ENCODE results near the gene PACSIN2. TPM values are rescaled to one million over a fixed set of nuclear protein-coding genes. Genes with fewer than 3 reads are reported as not detected.
"Not testable (repeated sequence)": the region's sequence is repeated elsewhere in the genome, so short reads cannot be mapped to it uniquely, and the experiment has no call there.

Gene PACSIN2
- total RNA-seq, 1 experiment from 2014 or later = 35.9 TPM

DNA sequence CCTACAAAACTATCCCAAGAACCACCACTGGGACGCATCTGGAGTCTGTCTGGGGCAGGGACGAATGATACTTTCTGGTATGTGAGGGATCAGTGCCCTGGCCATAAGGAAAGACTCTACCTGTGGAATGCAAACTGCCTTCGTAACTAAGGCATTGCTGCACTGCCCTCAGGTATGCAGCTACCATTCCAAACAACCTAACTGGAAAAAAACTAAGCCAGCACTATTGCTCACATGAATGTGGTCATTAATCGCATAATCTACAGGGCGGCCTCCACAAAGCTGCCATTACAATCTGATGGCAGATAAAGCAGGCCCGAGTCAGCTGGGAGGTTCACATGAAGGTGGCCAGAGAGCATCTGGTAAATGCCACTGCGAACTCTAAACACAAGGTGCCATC lies 3.9 kb downstream of the PACSIN2 start:
- no peak for DNase-seq (ENCODE audit: low spot score)

DNA sequence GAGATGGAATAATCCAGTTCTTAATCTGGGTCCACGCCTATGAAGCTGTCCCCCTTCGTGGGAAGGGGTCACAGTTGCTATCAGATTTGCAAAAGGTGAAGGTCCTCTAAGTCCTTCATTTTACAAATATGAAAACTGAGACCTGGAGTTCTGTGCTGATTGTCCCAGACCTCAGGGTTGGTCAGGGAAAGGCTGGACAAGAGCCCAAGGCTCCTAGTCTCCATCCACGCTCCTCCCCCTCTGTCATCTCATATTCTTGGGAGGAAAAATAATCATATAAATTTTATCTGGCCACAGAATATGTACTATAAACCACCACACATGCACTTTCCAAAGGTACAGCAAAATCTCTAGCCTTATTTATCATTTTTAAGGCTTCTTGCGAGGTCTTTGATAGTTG lies 5.5 kb downstream of the PACSIN2 start:
- no peak for DNase-seq (ENCODE audit: low spot score)

DNA sequence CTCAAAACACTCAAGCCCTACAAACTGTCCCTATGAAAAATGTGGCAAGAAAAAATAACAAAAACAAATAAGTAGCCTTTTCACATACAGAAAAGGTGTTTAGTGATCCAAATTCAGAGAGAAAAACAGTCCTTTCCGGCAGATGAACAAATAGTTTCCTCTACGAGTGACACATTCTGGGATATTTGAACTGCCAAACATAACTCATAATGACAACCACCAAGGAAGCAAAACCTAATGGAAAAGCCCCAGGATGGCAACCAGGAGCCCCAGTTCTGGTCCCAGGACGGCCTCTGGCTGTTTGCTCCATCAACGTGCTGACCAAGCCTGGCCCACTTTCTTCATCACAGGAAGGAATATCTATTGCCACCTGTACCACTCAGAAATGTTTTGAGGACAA lies 6.0 kb downstream of the PACSIN2 start:
- DNase-seq (ENCODE audit: low spot score) = no peak

DNA sequence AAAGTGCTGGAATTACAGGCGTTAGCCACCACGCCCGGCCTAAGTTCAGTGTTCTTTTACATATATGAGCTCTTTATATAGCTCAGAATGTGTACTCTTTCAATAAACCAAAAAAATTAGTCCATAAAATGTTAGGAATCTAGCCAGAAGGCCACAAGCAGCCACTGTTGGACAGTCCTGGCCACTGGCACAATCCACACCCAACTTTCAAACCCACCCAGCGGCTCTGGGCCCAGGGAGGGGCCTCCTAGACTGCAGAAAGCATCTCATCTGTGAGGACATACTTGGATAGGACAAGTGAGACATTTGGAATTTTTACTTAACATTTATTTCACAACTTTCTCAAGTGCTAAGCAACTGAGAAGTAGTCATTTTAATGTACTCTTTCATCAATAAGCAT lies 6.4 kb downstream of the PACSIN2 start:
- no peak for DNase-seq (ENCODE audit: low spot score)

DNA sequence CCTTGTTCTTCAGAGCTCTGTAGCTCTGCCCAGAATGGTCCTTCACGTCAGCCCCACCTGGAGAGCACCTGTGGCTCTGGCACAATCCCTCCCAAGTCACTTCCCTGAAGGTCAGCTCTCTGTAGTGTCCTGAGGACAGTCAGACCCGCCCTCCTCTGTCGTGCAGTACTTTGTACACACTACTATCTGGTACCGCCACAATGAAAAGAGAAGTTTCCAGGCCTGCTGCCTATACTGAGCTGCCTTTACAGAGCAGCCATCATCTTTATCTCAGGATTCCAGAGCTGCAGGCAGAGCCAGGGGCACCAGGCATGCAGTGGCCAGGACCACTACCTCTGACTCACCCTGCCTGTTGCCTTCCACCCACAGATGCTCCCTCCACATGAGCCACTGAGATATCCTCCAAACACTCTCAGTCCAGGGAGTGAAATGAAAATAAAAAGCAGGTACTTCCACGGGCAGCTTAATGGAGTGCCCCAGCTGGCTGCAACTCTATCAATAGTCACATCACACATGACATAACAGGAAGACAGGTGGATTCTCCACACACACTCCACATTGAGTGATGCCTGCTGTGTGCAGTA lies 7.3 kb downstream of the PACSIN2 start:
- DNase-seq (ENCODE audit: low spot score) = peak; percentile 31

DNA sequence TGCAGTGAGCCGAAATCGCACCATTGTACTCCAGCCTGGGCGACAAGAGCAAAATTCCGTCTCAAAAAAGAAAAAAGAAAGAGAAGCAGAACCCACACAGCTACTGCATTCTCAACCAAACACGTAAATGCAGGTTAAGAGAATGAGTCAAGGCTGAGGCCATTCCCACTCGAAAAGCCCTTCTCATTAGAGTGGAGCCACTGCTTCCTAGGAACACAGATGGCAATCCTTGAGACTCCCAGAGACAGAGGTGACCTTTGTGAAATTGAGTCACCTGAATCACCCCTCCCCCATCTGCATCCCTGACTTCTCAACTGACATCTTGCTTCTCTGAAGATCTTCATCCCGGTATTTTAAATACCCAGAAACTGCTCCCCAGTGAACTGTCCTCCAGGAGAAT lies 8.2 kb downstream of the PACSIN2 start:
- no peak for DNase-seq (ENCODE audit: low spot score)

DNA sequence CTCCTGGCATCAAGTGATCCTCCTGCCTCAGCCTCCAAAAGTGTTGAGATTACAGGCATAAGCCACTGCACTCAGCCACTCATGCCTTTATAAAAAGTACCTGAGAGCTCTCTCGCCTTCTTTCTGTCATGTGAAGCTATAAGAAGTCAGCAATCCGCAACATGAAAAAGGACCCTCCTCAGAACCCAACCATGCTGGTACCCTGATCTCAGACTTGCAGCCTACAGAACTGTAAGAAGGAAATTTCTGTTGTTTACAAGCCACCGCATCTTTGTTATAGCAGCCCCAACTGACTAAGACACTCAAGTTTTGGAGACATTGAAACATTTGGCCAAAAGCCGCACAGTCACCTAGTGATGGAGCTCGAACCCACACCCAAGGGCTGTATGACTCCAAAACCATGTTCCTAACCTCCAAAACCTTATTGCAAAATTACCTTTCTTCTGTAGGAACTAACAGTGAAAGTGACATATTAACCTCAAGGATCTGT lies 8.9 kb downstream of the PACSIN2 start:
- no peak for DNase-seq (ENCODE audit: low spot score)

DNA sequence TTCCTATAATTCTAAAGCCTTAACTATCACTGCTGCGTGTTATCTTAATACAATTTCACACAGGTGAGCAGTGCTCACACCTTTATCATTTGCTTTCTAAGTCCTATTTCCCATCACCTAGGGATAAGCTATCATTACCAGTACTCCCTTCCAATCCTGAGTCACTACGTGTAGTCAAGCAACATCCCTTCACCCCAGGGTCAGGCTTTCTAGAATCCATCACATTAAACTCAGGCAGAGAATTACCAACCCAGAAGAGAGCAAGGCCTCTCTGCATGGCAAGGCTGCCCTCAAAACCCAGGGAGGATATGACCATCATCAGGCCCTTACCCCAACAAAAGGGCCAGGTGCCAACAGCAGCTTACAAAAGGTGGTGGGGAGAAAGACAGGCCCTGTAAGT lies 9.8 kb downstream of the PACSIN2 start:
- DNase-seq (ENCODE audit: low spot score) = no peak

DNA sequence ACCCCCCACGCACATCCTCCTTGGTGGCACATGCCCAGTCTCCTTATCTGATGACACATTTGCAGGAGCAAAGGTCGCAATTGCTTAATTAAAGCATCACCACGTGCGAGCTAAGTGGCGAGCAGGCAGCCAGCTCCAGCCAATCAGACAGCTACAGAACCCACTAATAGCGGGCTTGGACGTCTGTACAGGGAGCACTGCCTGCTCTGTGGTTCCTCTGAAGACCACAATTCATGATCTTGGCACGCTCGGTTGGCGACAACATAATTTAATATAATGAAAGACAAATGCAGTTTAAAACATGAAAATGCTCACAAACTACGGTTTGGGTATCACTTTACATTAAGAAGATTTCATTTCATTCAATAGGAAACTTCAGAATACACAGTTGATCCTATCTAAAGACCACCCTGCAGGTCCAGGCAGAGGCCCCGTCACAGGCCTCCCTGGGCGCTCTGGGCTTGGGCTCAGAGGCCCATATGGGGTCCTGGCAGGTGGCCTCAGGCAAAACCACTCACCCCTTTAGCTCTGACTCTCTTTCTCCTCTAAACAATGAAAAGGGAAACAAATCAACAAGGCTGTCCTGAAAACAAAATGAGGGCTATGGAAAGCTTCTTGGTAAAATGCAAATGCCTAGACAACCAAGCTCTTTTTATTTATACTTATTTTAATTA lies 10.4 kb downstream of the PACSIN2 start:
- peak; percentile 41 for DNase-seq (ENCODE audit: low spot score)

DNA sequence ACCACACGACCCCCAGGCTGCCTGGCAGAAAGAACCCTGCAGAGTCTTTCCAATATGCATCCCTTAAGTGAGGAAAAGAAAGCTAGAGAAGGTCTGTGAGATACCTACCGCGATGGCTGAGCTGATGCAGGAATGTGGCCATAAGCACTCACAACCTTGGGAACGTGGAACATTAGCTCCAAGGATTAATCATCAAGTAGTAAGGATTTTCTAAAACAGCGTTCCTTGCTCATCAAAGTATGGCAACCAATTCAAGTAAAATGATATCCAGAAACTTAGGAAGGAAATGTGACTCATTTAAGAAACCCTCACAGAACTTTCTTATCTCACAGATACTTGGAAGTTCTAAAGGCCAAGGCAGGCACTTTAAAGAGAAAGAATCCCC lies 12.8 kb downstream of the PACSIN2 start:
- DNase-seq (ENCODE audit: low spot score) = peak; percentile 61

DNA sequence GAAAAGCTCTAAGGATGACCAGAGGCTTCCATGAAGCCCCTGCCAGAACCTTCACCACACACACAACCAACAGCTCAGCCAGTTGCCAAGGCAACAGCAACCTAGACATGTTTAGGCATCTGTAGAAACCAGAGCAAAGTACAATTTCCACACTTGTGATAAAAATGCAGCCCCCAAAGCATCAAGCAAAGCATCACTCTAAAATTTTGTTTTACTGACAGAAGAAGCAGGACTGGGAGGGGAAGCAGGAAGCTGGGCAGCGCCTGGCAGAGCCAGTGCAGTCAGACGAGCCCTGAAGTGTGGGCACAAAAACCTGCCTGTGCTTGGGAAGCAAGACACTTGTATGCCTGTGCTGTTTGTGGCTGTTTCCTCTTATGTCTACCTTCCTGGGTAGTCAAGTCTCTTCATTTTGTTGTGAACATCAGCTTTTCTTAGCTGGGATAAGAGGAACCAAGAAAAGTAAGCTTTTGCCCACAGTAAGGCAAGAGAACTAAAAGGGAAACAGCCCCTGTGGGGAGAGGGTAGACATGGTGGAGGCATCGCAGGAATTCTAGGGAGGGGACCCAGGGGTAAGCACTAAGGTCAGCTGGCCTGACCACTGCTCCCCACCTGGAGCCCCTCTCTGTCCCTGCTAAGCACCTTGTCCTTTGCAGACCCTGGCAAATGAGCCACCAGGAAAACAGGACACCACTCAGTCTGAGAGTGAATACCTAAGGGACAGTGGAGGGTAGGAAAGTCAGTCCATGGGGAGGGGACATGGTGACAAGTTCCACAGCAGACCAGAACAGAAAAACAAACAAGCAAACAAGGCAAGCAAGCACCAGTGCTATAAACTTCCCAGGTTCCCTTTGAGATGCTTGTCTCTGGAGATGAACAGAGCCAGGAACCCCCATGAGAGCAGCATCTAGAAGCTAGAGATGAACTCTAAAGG lies 13.4 kb downstream of the PACSIN2 start:
- no peak for DNase-seq (ENCODE audit: low spot score)

DNA sequence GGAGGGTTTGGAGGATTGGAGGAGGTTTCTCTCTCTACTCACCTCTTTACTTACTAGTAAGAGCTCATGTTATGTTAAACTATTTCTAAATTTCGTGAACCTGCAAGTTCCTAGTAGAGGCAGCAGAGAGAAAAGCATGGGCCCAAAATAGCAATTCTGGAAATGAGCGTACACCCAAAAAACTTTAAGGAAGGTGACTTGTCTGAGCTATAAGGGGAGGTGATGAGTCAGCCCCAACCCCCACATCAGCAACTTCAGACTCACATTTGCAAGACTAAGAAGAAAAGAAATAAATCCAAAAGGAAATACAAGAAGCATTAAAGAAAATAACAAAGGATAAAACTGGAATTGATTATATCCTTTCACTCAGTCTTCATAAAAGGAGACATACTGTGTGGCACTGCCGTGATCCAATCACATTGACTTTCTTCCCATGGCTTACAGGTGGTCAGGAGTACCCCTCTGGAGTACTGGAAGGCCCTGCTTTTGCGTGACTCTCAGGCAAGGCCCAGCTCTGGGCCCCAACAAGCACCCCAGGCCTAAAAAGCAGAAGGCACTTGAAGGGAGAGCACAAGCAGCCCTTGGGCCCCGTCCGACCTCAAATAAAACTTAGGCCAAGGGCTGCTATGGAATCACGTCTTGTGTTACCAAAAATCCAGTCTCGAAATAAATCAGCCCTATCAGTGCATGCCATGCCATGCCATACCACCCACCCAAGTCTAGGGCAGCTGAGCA lies 14.3 kb downstream of the PACSIN2 start:
- DNase-seq (ENCODE audit: low spot score) = no peak

DNA sequence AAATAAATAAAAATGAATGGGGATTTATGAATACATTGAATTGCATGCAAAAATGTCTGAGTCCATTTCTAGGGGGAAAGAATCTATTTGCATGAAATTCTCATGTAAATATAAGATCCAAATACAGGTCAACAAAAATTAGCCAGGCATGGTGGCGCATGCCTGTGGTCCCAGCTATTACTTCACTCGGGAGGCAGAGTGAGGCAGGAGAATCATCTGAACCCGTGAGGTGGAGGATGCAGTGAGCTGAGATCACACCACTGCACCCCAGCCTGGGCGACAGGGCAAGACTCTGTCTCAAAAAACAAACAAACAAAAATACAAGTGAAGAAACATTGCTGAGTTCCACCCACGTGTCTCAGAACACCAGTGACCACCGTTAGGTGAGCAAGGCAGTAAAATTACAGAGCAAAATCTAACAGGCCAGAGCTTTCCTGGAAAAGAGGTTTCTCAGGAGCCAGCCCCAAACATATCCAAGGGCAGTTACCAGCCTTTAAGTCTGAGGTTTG lies 17.3 kb downstream of the PACSIN2 start:
- no peak for DNase-seq (ENCODE audit: low spot score)

DNA sequence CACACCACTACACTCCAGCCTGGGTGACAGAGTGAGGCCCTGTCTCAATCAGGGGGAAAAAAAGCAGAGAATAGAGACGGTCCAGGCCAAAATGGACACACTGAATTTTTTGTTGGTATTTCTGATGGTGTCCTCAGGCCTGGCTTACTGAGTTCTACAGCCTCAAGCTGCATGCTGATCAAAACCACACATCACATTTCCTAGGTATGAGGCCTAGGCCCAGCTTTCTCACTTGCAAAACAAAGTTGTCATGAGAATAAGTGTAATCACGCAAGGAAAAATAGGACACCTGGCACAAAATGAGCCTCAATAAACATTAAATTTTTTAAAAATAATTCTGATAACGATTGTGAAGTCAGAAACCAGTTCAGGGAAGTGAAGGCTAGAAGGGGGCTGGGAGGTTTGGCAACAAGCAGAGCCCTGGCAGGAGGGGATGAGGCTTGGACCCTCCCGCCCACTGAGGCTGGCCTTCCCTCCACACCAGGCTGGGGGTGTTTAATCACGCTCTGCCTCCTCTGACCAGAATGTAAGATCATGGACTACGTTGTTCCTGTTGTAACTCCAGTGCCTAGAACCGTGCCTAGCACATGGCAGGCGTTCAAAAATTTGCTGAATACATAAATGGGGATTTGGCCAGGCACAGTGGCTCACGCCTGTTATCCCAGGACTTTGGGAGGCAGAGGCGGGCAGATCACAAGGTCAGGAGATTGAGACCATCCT lies 18.1 kb downstream of the PACSIN2 start:
- DNase-seq (ENCODE audit: low spot score) = no peak

DNA sequence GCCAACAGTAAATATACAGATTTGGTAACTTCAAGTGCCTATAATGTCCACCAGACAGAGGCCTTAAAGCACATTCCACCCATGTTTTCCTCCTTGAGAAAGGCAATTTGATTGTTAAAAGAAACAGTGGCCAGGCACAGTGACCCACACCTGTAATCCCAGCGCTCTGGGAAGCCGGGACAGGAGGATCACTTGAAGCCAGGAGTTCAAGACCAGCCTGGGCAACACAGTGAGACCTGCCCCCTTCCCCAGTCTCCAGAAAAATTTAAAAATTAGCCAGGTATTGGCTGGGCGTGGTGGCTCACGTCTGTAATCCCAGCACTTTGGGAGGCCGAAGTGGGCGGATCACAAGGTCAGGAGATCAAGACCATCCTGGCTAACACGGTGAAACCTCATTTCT lies 19.3 kb downstream of the PACSIN2 start:
- not testable (repeated sequence) for DNase-seq (ENCODE audit: low spot score)

DNA sequence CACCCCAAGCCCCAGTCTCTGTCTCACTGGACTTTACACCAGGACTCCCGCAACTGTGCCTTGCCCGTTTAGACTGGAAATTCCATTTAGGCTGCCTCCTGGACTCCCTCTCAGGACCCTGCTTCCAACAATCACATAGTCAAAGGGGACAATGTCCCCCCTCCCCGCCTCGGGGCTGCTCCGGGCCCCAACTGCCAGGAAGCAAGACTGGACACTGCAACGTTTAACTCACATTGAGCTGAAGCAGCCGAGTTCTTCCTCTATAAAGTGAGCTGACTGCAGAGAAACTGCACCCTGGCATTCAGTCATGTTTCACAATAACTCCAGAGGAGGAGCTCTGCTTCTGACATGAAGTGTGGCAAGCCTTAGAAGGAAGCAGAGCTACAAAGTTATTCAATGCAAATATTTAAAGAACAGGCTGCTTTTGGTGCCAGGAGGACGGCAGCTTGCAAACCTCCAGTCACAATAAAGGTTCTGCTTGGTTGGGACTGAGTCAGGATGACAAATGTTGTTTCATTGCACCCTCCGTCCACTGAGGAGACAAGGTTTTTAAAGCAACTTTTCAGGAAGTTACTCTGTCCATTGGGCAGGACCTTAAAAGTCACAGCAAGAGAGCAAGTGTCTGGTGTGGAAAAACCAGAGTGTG lies 19.9 kb downstream of the PACSIN2 start:
- peak; percentile 66 for DNase-seq (ENCODE audit: low spot score)

DNA sequence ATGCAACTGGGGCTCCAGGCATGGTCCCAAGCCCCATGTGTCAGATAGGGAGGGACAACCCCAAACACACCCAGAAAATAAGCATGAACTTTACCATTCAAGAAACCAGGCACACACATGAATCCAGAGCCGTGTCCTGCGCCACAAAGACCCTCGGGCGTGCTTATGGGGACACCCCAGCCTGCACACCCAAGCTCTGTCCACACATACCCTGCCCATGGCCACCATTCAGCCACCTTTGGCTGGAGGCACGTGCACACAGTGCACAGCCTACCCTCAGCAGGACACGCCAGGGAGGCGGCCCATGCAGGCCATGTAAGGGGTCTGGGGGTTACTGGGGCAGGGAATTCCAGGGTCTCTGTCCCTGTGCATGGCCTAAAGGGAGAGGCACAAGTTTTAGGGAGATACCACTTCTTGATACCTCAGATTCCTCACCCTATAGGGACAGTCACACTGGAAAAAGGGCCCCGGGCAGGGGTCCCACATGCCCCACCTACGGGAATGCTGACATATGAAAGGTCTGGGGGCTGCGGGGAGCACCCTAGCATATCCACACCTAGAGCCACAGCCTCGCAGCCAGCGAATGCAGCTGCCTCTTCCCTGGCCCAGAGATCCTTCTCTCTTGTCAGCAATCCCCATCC lies 20.6 kb downstream of the PACSIN2 start:
- no peak for DNase-seq (ENCODE audit: low spot score)

DNA sequence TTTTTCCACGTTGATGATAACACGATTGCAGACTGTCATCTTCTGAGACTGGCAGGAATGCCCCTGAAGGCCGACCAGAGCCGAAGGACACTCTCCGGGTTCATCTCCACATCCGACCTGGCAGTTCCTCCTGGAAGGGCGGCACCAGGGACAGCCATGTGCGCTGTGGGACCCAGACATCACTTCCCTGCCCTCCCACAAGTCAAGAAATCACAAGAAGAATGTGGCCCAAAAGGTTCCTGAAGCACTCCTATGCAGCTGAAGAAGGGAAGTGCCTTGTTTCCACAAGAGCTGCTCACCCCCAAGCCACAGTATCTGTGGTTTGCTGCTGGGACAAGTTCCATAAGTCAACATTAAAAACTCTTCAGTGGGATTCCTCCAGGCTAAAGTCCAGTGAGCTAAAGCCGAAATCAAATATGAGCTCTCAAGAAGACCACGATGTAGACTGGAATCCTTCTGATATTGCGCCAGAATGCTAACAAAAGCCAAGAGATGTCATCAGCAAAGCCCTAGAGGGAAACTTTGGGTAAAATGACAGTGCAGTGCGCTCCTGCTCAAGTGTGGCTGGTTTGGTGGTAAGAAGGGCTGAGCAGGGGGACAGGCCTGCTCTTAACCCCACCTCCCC lies 21.2 kb downstream of the PACSIN2 start:
- no peak for DNase-seq (ENCODE audit: low spot score)

DNA sequence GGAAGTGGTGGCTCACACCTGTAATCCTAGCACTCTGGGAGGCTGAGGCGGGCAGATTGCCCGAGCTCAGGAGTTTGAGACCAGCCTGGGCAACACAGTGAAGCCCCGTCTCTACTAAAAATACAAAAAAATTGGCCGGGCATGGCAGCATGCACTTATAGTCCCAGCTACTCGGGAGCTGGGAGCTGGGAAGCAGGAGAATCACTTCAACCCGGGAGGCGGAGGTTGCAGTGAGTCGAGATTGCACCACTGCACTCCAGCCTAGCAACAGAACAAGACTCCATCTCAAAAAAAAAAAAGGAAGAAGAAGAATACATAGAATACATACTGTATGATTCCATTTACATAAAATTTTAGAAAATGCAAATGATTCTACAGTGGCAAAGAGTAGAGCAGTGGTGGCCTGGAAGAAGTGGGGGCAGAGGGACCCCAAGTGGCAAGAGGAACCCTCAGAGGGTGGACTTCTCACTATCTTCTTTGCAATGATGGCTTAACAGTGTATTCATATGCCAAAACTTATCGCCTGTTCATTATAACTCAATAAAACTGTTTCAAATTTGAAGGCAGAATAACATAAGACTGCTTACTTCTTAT lies 22.0 kb downstream of the PACSIN2 start:
- no peak for DNase-seq (ENCODE audit: low spot score)
